Upper lobe of left lung (tissue), 6 donors: ENCODE measurements around the gene GARIN1A. TPM values are rescaled to one million over a fixed set of nuclear protein-coding genes. Genes with fewer than 3 reads are reported as not detected.

Experiments used
- ATAC-seq, 2 donors: fragments of 200-7000 bp; cut with Tn5 transposase; one replicate each; pipeline ENCODE4 v1.9.1; 2022; ENCODE audit warnings: mild to moderate bottlenecking in 2 of 2, moderate library complexity in 2 of 2; ENCODE audit not compliant: low FRiP score in 2 of 2
- DNase-seq, 2 donors: peaks; one replicate each; pipeline ENCODE4 v3.0.0-alpha.2; 2019 to 2020
- H3K27ac ChIP-seq, 4 donors: fragments of 200-600 bp; sonication (generic); one replicate each; pipeline ENCODE4 v1.5.1; 2016 to 2019
- H3K27me3 ChIP-seq, 4 donors: fragments of 200-600 bp; sonication (generic); one replicate each; pipeline ENCODE4 v1.5.1; 2017 to 2019
- H3K36me3 ChIP-seq, 4 donors: fragments of 200-600 bp; sonication (generic); one replicate each; pipeline ENCODE4 v1.5.1; 2016 to 2019
- H3K4me1 ChIP-seq, 4 donors: fragments of 200-600 bp; sonication (generic); one replicate each; pipeline ENCODE4 v1.5.1; 2018 to 2019
- H3K4me3 ChIP-seq, 4 donors: fragments of 200-600 bp; sonication (generic); one replicate each; pipeline ENCODE4 v1.5.1; 2017 to 2019; ENCODE audit warnings: mild to moderate bottlenecking in 2 of 4, moderate library complexity in 1 of 4
- H3K9me3 ChIP-seq, 4 donors: fragments of 200-600 bp; sonication (generic); one replicate each; pipeline ENCODE4 v1.5.1; 2018 to 2019
- EP300 ChIP-seq, 4 donors: sonication (generic); formaldehyde crosslinking; IDR thresholded peaks; one replicate each; pipeline ENCODE4 v1.5.1; 2017; ENCODE audit warnings: antibody characterized with exemption in 4 of 4, control low read depth in 2 of 4
- POLR2A ChIP-seq, 4 donors: fragments of 450-650 bp; IDR thresholded peaks; one replicate each; pipeline ENCODE4 v1.5.1; 2016 to 2017; ENCODE audit warnings: antibody characterized with exemption in 4 of 4, mild to moderate bottlenecking in 2 of 4
- POLR2AphosphoS5 ChIP-seq, 2 donors: sonication (generic); formaldehyde crosslinking; IDR thresholded peaks; one replicate each; pipeline ENCODE4 v1.5.1; 2017; ENCODE audit warnings: antibody characterized with exemption in 2 of 2
- WGBS, 2 donors: methylation state at CpG; one replicate each; pipeline ENCODE4 v1.1.5; 2017 to 2018; 5-methylcytosine and 5-hydroxymethylcytosine counted together
- small RNA-seq, 4 donors: library from RNA; depleted of rRNA; stranded (forward); fragments of <200 nt; gene quantifications; one replicate each; pipeline ENCODE3, GENCODE V24; 2016
- total RNA-seq, 6 donors: library from RNA; depleted of rRNA in 4 of 6; stranded (reverse); fragments of >200 nt in 4 of 6; gene quantifications; one replicate each; pipeline versions ENCODE4 v1.1.0 to v1.2.1, GENCODE V29; 2016 to 2021
- TF ChIP-seq, protein P1 (sequence below), 6 experiments: fragments of 450-650 bp in 4 of 6; fragments of 200-600 bp in 2 of 6; sonication (generic) in 2 of 6; IDR thresholded peaks; one replicate each; pipeline ENCODE4 v1.5.1; 2016 to 2019; ENCODE audit warnings: antibody characterized with exemption in 6 of 6
- donor health status: DM: no; HTN: no; CAD: no; lungs with moderate emphysema.
- donor health status: DM: no; HTN: yes; CAD: no; lungs with severe emphysema.

Gene GARIN1A
- total RNA-seq, 6 donors from 2014 or later, result 0.61 to 24.1 (median 3.1) TPM

DNA sequence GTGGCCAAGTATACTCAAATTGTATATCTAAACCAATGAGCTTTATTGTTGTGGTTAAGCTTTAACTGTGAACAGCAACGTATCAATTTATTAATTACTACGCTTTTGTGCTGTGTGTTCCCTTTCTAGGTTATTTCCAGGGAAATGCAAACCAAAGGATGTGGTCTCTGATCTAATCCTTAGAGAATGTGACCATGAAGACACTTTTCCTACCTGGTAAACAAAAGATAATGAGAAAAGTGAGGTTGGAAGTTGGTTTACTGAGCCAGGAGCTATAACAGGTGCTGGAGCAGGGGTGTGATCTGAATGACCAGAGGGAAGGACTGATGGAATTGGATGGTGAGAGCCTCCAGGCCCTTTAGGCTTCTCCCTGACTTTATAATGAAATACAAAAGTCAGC, 41.7 kb downstream of the GARIN1A start:
- 86 to 94% methylated on average over 2 of the region's 2 CpGs for WGBS, 2 donors
- H3K4me3 ChIP-seq, result no peak overlapping the region
- peaks cover 0 to 13% (median 2%) of the 10 kb centered on the region in 4 donors for H3K4me1 ChIP-seq
- TF ChIP-seq, protein P1, sequence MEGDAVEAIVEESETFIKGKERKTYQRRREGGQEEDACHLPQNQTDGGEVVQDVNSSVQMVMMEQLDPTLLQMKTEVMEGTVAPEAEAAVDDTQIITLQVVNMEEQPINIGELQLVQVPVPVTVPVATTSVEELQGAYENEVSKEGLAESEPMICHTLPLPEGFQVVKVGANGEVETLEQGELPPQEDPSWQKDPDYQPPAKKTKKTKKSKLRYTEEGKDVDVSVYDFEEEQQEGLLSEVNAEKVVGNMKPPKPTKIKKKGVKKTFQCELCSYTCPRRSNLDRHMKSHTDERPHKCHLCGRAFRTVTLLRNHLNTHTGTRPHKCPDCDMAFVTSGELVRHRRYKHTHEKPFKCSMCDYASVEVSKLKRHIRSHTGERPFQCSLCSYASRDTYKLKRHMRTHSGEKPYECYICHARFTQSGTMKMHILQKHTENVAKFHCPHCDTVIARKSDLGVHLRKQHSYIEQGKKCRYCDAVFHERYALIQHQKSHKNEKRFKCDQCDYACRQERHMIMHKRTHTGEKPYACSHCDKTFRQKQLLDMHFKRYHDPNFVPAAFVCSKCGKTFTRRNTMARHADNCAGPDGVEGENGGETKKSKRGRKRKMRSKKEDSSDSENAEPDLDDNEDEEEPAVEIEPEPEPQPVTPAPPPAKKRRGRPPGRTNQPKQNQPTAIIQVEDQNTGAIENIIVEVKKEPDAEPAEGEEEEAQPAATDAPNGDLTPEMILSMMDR (IDR thresholded peaks at IDR 0.05), result no peak
- TF ChIP-seq EP300 (IDR thresholded peaks at IDR 0.05) (no peak), POLR2A (IDR thresholded peaks at IDR 0.05) (no peak), POLR2AphosphoS5 (IDR thresholded peaks at IDR 0.05) (no peak)
- no peaks in the 10 kb centered on the region for H3K27me3 ChIP-seq
- H3K27ac ChIP-seq, result no peak overlapping the region
- no peaks in the 10 kb centered on the region for H3K36me3 ChIP-seq
- H3K9me3 ChIP-seq, result no peaks in the 10 kb centered on the region
- DNase-seq (no peak), ATAC-seq (no peak)

DNA sequence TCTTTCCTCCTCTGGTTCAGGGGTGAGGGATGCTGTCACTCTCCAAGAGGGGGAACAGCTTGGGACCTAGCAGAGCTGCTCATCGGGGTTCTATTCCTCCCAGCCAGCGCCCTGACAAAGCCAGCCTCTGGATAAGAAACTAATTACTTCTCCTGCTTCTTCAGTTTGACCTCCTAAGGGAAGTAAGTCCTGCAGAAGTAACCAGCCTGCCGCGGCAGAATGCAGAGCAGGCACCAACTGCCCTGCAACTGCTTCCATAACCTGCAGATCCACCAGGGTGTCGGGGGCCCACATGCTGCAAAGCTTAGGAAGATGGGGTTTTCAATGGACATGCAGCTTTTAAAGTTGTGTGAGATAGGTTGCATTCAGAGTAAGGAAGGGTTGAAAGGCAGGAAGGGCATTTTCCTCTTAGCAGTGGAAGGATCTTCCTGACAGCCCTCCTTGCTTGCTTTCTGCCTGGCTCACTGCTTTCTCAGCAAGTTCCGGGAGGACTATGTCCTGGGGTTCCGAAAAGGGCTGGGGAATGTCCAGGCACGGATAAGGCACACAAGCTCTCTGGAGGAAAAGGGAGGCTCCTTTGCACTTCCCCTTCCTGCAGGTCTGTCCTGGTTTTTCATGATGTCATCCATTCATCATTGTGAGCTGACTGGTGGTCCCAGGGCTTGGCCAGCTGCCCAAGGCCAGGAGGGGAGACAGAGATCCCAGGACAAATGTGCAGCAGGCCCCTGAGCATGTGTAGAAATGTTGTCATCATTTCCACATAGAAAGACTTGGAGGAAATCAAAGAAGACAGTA, 42.8 kb downstream of the GARIN1A start:
- Histone ChIP-seq H3K9me3 (no peaks in the 10 kb centered on the region), H3K4me1 (peaks cover 0 to 13% (median 2%) of the 10 kb centered on the region in 4 donors), H3K36me3 (no peaks in the 10 kb centered on the region), H3K27ac (no peak overlapping the region), H3K4me3 (no peak overlapping the region), H3K27me3 (no peaks in the 10 kb centered on the region)
- 64 to 76% methylated on average over 6 to 8 of the region's 8 CpGs for WGBS, 2 donors
- ATAC-seq, result no peak
- TF ChIP-seq, protein P1 (IDR thresholded peaks at IDR 0.05), result no peak
- TF ChIP-seq POLR2AphosphoS5 (IDR thresholded peaks at IDR 0.05), result no peak
- TF ChIP-seq POLR2A (IDR thresholded peaks at IDR 0.05), result no peak
- TF ChIP-seq EP300 (IDR thresholded peaks at IDR 0.05), result no peak
- no peak for DNase-seq

DNA sequence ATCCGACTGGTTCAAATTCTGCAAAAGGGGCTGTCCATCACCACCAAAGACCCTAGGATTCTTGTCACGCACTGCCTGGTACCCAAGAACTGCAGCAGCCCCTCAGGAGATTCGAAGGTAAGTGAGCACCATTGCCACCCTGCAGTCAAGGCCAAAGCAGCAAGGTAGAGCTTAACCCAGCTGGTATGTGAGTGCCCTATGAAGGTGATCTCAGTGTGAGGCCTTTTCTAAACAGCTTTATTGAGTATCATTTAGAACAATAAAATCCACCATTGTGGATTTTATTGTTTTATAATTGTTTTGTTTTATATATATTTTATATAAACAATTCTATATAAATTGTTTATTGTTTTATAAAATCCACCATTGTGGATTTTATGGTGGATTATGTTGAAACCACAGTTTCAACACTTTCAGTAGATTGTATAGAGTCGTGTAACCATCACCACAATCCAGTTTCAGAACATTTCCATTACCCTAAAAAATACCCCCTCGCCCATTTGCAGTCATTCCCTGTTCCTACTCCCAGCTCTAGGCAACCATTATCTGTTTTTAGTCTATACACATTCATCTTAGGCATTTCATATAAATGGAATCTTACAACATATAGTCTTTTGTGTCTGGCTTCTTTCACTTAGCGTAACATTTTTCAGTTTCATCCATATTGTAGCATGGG, 47.0 kb downstream of the GARIN1A start:
- no peak for ATAC-seq
- H3K27me3 ChIP-seq, result no peaks in the 10 kb centered on the region
- DNase-seq, result no peak
- TF ChIP-seq POLR2A (IDR thresholded peaks at IDR 0.05) (no peak), EP300 (IDR thresholded peaks at IDR 0.05) (no peak), POLR2AphosphoS5 (IDR thresholded peaks at IDR 0.05) (no peak)
- TF ChIP-seq, protein P1 (IDR thresholded peaks at IDR 0.05), result no peak
- no peaks in the 10 kb centered on the region for H3K36me3 ChIP-seq
- no peak overlapping the region for H3K4me3 ChIP-seq
- peaks cover 0 to 4% (median 2%) of the 10 kb centered on the region in 4 donors for H3K4me1 ChIP-seq
- WGBS, 2 donors, result 70 to 93% methylated on average over 6 of the region's 6 CpGs
- no peaks in the 10 kb centered on the region for H3K9me3 ChIP-seq
- no peak overlapping the region for H3K27ac ChIP-seq

DNA sequence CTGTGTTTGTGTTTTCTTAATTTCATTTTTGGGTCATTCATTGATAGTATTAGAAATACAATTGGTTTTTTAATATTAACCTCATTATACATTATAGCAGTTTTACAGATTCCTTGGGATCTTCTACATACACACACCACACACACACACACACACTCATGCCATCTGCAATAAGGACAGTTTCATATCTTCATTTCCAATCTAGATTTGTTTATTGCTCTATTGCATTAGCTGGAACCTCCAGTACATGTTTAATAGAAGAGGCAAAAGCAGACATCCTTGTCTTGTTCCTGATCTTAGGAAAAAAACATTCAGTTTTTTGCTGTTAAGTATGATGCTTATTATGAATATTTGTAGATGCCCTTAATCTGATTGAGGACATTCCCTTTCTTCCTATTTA, 49.3 kb downstream of the GARIN1A start:
- no peaks in the 10 kb centered on the region for H3K36me3 ChIP-seq
- H3K4me3 ChIP-seq, result no peak overlapping the region
- DNase-seq (no peak), ATAC-seq (no peak)
- H3K4me1 ChIP-seq, result no peaks in the 10 kb centered on the region
- no peaks in the 10 kb centered on the region for H3K9me3 ChIP-seq
- TF ChIP-seq POLR2AphosphoS5 (IDR thresholded peaks at IDR 0.05), result no peak
- no peak for TF ChIP-seq EP300 (IDR thresholded peaks at IDR 0.05)
- TF ChIP-seq POLR2A (IDR thresholded peaks at IDR 0.05), result no peak
- TF ChIP-seq, protein P1 (IDR thresholded peaks at IDR 0.05), result no peak
- H3K27ac ChIP-seq, result no peak overlapping the region
- no peaks in the 10 kb centered on the region for H3K27me3 ChIP-seq

Small RNA genes within 50 kb of the gene (small RNA-seq; reads per million reads assigned to genes)
- gene RNA5SP242 (46.7 to 155 (median 76.5) reads per million in 4 donors), gene RNA5SP243 (0 to 0.44 (median 0) reads per million in 4 donors), gene RNU6-177P (0 reads per million in 4 donors)

Other genes starting within 250 kb of the GARIN1A start
- gene HILPDA, start 216.4 kb upstream of the GARIN1A start, total RNA-seq, result 10 to 100 TPM in 2 of 6 donors, 1 to 10 TPM in 4; 2.6 to 14.9 (median 7.3) TPM
- 10 to 100 TPM; 17.8 to 24.5 (median 21.2) TPM for gene METTL2B, start 195.5 kb upstream of the GARIN1A start, total RNA-seq
- gene CALU, start 67.1 kb downstream of the GARIN1A start, total RNA-seq, result 100 to 1,000 TPM in 2 of 6 donors, 10 to 100 TPM in 4; 25.1 to 113 (median 76.6) TPM
- gene OPN1SW, start 103.5 kb downstream of the GARIN1A start, total RNA-seq, result not detected
- 1 to 10 TPM in 5 of 6 donors, under 1 TPM in 1; 0.46 to 7.2 (median 2.2) TPM for gene CCDC136, start 119.7 kb downstream of the GARIN1A start, total RNA-seq
- 10 to 100 TPM in 1 of 6 donors, 1 to 10 TPM in 5; 2.1 to 19.6 (median 4.9) TPM for gene FLNC, start 158.1 kb downstream of the GARIN1A start, total RNA-seq
- gene ATP6V1F, start 190.6 kb downstream of the GARIN1A start, total RNA-seq, result 100 to 1,000 TPM in 5 of 6 donors, 10 to 100 TPM in 1; 99.8 to 224 (median 156) TPM
- 1 to 10 TPM in 3 of 6 donors, under 1 TPM in 2, not detected in 1; 0.15 to 2.1 (median 1.1) TPM for gene KCP, start 238.4 kb downstream of the GARIN1A start, total RNA-seq